Heart left ventricle (tissue), 16 donors: Measurements from ENCODE around the gene KCNQ2. TPM values are rescaled to one million over a fixed set of nuclear protein-coding genes. Genes with fewer than 3 reads are reported as not detected.

ENCODE experiments used
- ATAC-seq, 4 donors: fragments of 200-7000 bp; cut with Tn5 transposase; one replicate each; pipeline ENCODE4 v1.9.1; 2020 to 2022; ENCODE audit warnings: moderate library complexity in 4 of 4, mild to moderate bottlenecking in 3 of 4, moderate number of reproducible peaks in 1 of 4
- DNase-seq, 5 donors: peaks; one replicate each; pipeline ENCODE4 v3.0.0-alpha.2; 2020
- H3K27ac ChIP-seq, 12 donors: fragments of 200-600 bp; sonication (generic) in 4 of 12; one replicate each; pipeline versions ENCODE4 v1.5.0 to v1.8.0; 2016 to 2022; ENCODE audit warnings: mild to moderate bottlenecking in 2 of 12
- H3K27me3 ChIP-seq, 9 donors: fragments of 200-600 bp; sonication (generic) in 2 of 9; one replicate each; pipeline versions ENCODE4 v1.5.1 to v1.8.0; 2016 to 2022; ENCODE audit warnings: mild to moderate bottlenecking in 3 of 9
- H3K36me3 ChIP-seq, 9 donors: fragments of 200-600 bp; sonication (generic) in 2 of 9; one replicate each; pipeline versions ENCODE4 v1.5.0 to v1.8.0; 2018 to 2022; ENCODE audit warnings: mild to moderate bottlenecking in 2 of 9
- H3K4me1 ChIP-seq, 12 donors: fragments of 200-600 bp; sonication (generic) in 4 of 12; one replicate each; pipeline versions ENCODE4 v1.5.0 to v1.8.0; 2016 to 2022; ENCODE audit warnings: mild to moderate bottlenecking in 3 of 12
- H3K4me3 ChIP-seq, 12 donors: fragments of 200-600 bp; sonication (generic) in 4 of 12; one replicate each; pipeline versions ENCODE4 v1.5.0 to v1.8.0; 2017 to 2022; ENCODE audit warnings: mild to moderate bottlenecking in 9 of 12, moderate library complexity in 4 of 12
- H3K9me3 ChIP-seq, 12 donors: fragments of 200-600 bp; sonication (generic) in 4 of 12; one replicate each; pipeline versions ENCODE4 v1.5.0 to v1.8.0; 2016 to 2022; ENCODE audit warnings: mild to moderate bottlenecking in 1 of 12
- POLR2A ChIP-seq, 2 donors: fragments of 450-650 bp; IDR thresholded peaks; one replicate each; pipeline ENCODE4 v1.6.1; 2017; ENCODE audit warnings: antibody characterized with exemption in 2 of 2, mild to moderate bottlenecking in 2 of 2, moderate library complexity in 2 of 2
- WGBS, 4 donors: extraction: QIAGEN DNeasy Blood & Tissue Kit in 2 of 4; methylation state at CpG; one replicate each; pipeline versions ENCODE4 v1.1.5 to v1.1.7; 2013 to 2018; 5-methylcytosine and 5-hydroxymethylcytosine counted together
- intact Hi-C, 10 donors: fragments of 100-400 bp; cut with DNase I; formaldehyde crosslinking; loops; one replicate each; pipeline versions ENCODE4 v1.11.1 to v1.14.2; 2022
- polyA plus RNA-seq, 2 donors: library from polyadenylated mRNA; stranded (reverse); fragments of 200-250 nt; gene quantifications; one replicate each; pipeline ENCODE4 v1.2.3, GENCODE V29; 2013
- total RNA-seq, 9 donors: library from RNA; depleted of rRNA in 2 of 9; stranded (reverse); fragments of >200 nt in 2 of 9; fragmentation: NEBNext Ultra II Directional in 3 of 9; extraction: Animal tissue kit (Norgen Biotek cat#: 25700) in 3 of 9; gene quantifications; one replicate each; pipeline versions ENCODE4 v1.1.0 to v1.2.4, GENCODE V29; 2016 to 2023
- TF ChIP-seq, protein P1 (sequence below), 12 donors: fragments of 200-600 bp; sonication (generic) in 4 of 12; IDR thresholded peaks; one replicate each; pipeline versions ENCODE4 v1.5.0 to v1.8.0; 2018 to 2022; ENCODE audit warnings: antibody characterized with exemption in 12 of 12, mild to moderate bottlenecking in 5 of 12
- donor health status: ischemic (EF 13 %, LVEDD 7.1; RV severe dilation, severe dysfunction).
- donor health status: healthy with polysubstance abuse.
- donor health status: DM: no; HTN: yes; CAD: no.
- donor health status: DM: no; HTN: no; CAD: no.
- donor health status: ischemic (EF 25% LVEDD 6.9; RV normal size, moderate dysfunction).
- donor health status: ischemic (EF 25% LVEDD 5.7; RV mildly dilated, moderate dysfunction).
- donor health status: healthy.
- donor health status: DM: yes; HTN: yes; CAD: no.
- donor health status: ischemic (EF 35%, LVEDD 5.7; RV mildly dilated, moderate dysfunction).
- donor health status: nonischemic (EF 11% LVEDD 7.7; RV severe dilation, severe dysfunction).
- donor health status: DM: yes; HTN: yes; CAD: no.
- donor health status: PGD.
- donor health status: ischemic (EF 29% LVEDD 5.4; RV normal size, mild dysfunction).
- donor health status: nonischemic (EF 23%, LVEDD 6.1; RV moderate dilation, normal function).

Gene KCNQ2
- total and polyA plus RNA-seq, 11 donors, result 0.06 to 2.6 (median 0.65) TPM; not detected in 7

DNA sequence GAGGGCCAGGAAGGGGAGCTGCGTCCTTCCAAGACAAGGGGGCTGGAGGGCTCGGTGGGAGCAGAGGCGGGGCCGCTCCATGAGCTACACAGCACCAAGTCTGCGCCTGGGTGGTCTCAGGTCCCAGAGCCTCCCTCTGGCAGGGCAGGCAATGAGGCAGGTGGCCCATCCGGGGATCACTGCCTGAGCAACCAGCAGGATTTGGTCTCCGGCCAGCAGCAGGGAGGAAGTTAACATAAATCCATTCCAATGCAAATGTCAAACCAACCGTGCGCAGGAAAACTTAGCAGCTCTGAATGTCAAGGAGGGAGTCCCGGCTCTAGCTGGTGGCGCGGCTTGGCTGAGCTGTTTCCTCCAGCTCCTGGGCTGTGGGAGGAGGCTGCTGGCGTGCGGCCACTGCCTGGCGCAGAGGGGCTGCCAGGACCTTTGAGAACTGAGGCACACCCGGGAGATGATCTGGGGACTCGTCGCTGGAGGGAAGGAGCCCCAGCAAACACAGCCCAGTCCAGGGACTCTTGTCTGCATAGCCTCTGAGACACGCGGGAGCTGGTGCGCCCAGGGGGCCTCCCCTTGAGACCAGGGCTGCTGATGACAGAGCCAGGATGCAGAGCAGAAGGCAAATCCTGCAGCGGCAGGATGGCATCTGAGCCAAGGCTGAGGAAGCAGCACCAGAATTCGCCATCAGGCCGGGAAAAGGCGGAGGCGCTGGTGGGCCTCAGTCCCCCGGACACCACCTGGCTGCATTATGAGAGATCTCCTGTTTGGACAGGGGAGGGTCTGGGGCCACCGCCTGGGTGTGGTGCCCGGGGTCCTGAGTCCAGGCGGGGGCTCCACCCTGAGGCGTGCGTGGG, 78.2 kb downstream of the KCNQ2 start:
- DNase-seq (peak in 1 of 5 donors; percentile 50), ATAC-seq (no peak)
- H3K36me3 ChIP-seq, result no peaks in the 10 kb centered on the region
- no peaks in the 10 kb centered on the region for H3K4me1 ChIP-seq
- TF ChIP-seq, protein P1, sequence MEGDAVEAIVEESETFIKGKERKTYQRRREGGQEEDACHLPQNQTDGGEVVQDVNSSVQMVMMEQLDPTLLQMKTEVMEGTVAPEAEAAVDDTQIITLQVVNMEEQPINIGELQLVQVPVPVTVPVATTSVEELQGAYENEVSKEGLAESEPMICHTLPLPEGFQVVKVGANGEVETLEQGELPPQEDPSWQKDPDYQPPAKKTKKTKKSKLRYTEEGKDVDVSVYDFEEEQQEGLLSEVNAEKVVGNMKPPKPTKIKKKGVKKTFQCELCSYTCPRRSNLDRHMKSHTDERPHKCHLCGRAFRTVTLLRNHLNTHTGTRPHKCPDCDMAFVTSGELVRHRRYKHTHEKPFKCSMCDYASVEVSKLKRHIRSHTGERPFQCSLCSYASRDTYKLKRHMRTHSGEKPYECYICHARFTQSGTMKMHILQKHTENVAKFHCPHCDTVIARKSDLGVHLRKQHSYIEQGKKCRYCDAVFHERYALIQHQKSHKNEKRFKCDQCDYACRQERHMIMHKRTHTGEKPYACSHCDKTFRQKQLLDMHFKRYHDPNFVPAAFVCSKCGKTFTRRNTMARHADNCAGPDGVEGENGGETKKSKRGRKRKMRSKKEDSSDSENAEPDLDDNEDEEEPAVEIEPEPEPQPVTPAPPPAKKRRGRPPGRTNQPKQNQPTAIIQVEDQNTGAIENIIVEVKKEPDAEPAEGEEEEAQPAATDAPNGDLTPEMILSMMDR (IDR thresholded peaks at IDR 0.05), result no peak
- no peak for TF ChIP-seq POLR2A (IDR thresholded peaks at IDR 0.05)
- 27 to 37% (median 30%) methylated on average over 12 to 32 of the region's 32 CpGs for WGBS, 4 donors
- peaks cover 0 to 17% (median 0%) of the 10 kb centered on the region in 12 donors for H3K9me3 ChIP-seq
- H3K27me3 ChIP-seq, result peaks cover 0 to 28% (median 5%) of the 10 kb centered on the region in 9 donors
- H3K27ac ChIP-seq, result no peak overlapping the region
- intact Hi-C loops, result no loop called here
- no peak overlapping the region for H3K4me3 ChIP-seq

DNA sequence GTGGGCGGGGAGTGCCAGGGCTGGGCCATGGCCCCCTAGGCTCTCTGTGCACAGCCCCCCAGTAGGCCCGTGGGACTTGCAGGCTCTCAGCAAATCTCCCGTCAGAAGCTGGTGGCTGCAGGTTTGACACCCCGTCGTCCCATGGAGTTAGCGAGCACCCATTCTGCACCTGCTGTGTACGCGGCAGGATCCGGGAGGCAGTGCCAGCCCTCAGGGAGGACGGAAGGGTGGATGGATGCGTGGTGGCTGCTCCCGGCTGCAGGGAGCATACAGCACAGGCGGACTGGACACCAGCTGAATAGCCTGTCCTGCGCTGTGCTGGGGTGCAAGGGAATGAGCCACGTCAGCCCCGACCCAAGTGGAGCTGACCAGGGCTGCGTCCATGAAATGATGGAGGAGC, 78.9 kb downstream of the KCNQ2 start:
- 78 to 84% (median 80%) methylated on average over 16 to 17 of the region's 17 CpGs for WGBS, 4 donors
- intact Hi-C loops, result no loop called here
- Histone ChIP-seq H3K27me3 (peaks cover 0 to 28% (median 5%) of the 10 kb centered on the region in 9 donors), H3K4me3 (no peak overlapping the region), H3K4me1 (no peaks in the 10 kb centered on the region), H3K27ac (no peak overlapping the region), H3K9me3 (peaks cover 0 to 17% (median 0%) of the 10 kb centered on the region in 12 donors), H3K36me3 (no peaks in the 10 kb centered on the region)
- ATAC-seq, result no peak
- TF ChIP-seq, protein P1 (IDR thresholded peaks at IDR 0.05), result no peak
- no peak for TF ChIP-seq POLR2A (IDR thresholded peaks at IDR 0.05)
- no peak for DNase-seq

DNA sequence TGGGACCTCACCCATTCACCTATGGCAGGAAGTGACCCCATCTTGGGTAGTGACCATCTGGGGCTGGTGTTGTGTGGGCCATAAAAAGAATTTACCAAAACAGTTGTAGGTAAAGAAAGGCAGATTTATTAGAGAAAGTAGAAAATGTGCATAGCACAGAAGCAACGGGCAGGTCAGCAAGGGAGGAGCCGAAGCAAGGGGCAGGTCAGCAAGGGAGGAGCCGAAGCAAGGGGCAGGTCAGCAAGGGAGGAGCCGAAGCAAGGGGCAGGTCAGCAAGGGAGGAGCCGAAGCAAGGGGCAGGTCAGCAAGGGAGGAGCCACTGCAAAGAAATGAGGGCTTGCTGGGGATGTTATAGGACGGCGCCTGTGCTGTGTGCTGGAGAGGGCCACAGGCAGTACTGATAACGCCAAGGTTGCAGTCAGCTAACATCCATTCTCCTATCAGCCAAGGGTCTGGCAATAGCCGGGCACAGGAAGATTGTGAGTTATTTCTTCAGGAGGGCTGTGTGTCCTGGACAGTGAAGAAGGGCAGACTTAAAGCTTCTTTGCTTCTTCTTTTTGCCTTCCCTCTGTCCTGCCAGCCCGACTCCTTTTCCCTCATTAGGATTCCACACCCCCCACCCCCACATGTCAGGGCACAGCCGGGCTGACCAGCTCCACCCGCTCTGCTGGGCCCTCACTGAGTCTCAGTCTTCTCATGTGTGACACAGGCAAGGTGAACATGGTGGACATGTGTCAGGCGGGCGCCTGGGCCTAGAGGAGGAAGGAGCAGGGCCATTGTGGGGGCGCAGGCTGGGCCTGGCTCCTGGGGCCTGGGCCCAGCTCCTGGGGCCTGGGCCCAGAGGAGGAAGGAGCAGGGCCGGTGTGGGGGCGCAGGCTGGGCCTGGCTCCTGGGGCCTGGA, 79.7 kb downstream of the KCNQ2 start:
- H3K27ac ChIP-seq, result no peak overlapping the region
- no peak for TF ChIP-seq POLR2A (IDR thresholded peaks at IDR 0.05)
- TF ChIP-seq, protein P1 (IDR thresholded peaks at IDR 0.05), result no peak
- no peak for ATAC-seq
- no peak overlapping the region for H3K4me3 ChIP-seq
- DNase-seq, result no peak
- no peaks in the 10 kb centered on the region for H3K4me1 ChIP-seq
- 90 to 94% (median 91%) methylated on average over 17 of the region's 17 CpGs for WGBS, 4 donors
- H3K27me3 ChIP-seq, result peaks cover 0 to 27% (median 5%) of the 10 kb centered on the region in 9 donors
- peaks cover 0 to 18% (median 0%) of the 10 kb centered on the region in 12 donors for H3K9me3 ChIP-seq
- no peaks in the 10 kb centered on the region for H3K36me3 ChIP-seq
- intact Hi-C loops, result no loop called here

DNA sequence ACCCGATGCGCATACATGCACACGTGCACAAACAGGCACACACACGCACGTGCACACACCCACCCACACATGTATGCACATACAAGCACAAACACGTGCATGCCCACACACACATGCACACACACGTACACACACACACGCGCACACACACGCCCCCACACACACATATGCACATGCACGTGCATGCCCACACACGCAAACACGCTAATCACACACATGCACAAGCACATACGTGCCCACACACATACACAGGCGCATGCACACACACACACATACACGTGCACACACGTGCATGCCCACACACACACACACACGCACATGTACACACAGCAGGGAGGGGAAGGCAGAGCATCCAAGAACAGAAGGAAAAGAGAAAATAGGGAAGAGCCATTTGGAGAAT, 84.5 kb downstream of the KCNQ2 start:
- Histone ChIP-seq H3K27ac (no peak overlapping the region), H3K27me3 (peaks cover 0 to 17% (median 0%) of the 10 kb centered on the region in 9 donors), H3K9me3 (peaks cover 0 to 34% (median 15%) of the 10 kb centered on the region in 12 donors), H3K4me1 (no peaks in the 10 kb centered on the region), H3K4me3 (no peak overlapping the region), H3K36me3 (no peaks in the 10 kb centered on the region)
- ATAC-seq, result peak in 1 of 4 donors; percentile 13
- TF ChIP-seq, protein P1 (IDR thresholded peaks at IDR 0.05), result no peak
- TF ChIP-seq POLR2A (IDR thresholded peaks at IDR 0.05), result no peak
- intact Hi-C loops, result loop anchor here in 1 of 10 donors (10.0 kb wide), 1 partner anchor 333 kb away; no protein-coding TSS in a partner anchor
- no peak for DNase-seq
- WGBS, 4 donors, result 81 to 94% (median 87%) methylated on average over 18 of the region's 18 CpGs
